ENCODE measurements around the gene S100A10. TPM values are rescaled to one million over a fixed set of nuclear protein-coding genes. Genes with fewer than 3 reads are reported as not detected.

S100A10 gene
- total RNA-seq, 1 donor from 2014 or later = 1,257 TPM

DNA sequence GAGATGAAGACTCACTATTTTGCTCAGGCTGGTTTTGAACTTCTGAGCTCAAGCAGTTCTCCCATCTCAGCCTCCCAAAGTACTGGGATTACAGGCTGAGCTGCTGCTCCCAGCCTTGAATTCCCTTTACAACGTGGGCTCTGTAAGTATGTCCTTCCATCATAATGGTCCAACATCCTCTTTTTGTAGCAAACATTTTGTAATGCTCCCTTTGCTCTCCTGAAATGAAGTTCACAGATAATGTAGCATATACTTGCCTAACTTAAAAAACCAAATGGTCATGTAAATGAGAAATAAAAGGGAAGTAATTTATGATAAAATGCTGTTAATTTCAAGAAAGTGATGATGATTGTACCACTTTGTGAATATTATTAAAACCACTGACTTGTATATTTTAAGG lies 53.9 kb downstream of the S100A10 start:
- DNase-seq (ENCODE audit: low read depth) (no peak), FAIRE-seq (no peak)
- Mint-ChIP-seq H3K4me3 (ENCODE audit: unreplicated experiment) (no peak overlapping the region), H3K4me1 (ENCODE audit: low read depth, unreplicated experiment) (peaks cover 20% of the 10 kb centered on the region), H3K36me3 (ENCODE audit: low read depth, unreplicated experiment) (no peaks in the 10 kb centered on the region), H3K27me3 (ENCODE audit: low read depth, unreplicated experiment) (no peaks in the 10 kb centered on the region), H3K27ac (ENCODE audit: unreplicated experiment) (no peak overlapping the region), H3K9me3 (ENCODE audit: unreplicated experiment) (no peaks in the 10 kb centered on the region)
- H2AFZ ChIP-seq (ENCODE audit: low read depth, low read length) = no peak overlapping the region
- H3K4me3 ChIP-seq (ENCODE audit: insufficient read depth, low read depth, low read length) = no peak overlapping the region
- no peaks in the 10 kb centered on the region for H3K36me3 ChIP-seq (ENCODE audit: insufficient read depth, low read length)
- no peaks in the 10 kb centered on the region for H3K79me2 ChIP-seq (ENCODE audit: insufficient read depth, low read length)
- TF ChIP-seq EZH2 (IDR thresholded peaks at IDR 0.05; ENCODE audit: insufficient read depth, low read length) = no peak
- TF ChIP-seq, protein P1, sequence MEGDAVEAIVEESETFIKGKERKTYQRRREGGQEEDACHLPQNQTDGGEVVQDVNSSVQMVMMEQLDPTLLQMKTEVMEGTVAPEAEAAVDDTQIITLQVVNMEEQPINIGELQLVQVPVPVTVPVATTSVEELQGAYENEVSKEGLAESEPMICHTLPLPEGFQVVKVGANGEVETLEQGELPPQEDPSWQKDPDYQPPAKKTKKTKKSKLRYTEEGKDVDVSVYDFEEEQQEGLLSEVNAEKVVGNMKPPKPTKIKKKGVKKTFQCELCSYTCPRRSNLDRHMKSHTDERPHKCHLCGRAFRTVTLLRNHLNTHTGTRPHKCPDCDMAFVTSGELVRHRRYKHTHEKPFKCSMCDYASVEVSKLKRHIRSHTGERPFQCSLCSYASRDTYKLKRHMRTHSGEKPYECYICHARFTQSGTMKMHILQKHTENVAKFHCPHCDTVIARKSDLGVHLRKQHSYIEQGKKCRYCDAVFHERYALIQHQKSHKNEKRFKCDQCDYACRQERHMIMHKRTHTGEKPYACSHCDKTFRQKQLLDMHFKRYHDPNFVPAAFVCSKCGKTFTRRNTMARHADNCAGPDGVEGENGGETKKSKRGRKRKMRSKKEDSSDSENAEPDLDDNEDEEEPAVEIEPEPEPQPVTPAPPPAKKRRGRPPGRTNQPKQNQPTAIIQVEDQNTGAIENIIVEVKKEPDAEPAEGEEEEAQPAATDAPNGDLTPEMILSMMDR (IDR thresholded peaks at IDR 0.05; ENCODE audit: insufficient read depth, low read depth, low read length) = no peak
- no peaks in the 10 kb centered on the region for H4K20me1 ChIP-seq (ENCODE audit: insufficient read depth, low read length)
- H3K4me1 ChIP-seq (ENCODE audit: insufficient read depth, low read length) = peaks cover 15% of the 10 kb centered on the region
- no peak overlapping the region for H3K9ac ChIP-seq (ENCODE audit: low read length)
- no peaks in the 10 kb centered on the region for H3K9me3 ChIP-seq (ENCODE audit: insufficient read depth, low read depth, low read length)
- no peak overlapping the region for H3K27ac ChIP-seq (ENCODE audit: low read depth, low read length)
- H3K4me2 ChIP-seq (ENCODE audit: low read length) = no peak overlapping the region
- no peaks in the 10 kb centered on the region for H3K27me3 ChIP-seq (ENCODE audit: insufficient read depth, low read length)

GRCh38 chr1:151939141-151939540 lies 54.5 kb downstream of the S100A10 start:
- H3K4me1 ChIP-seq (ENCODE audit: insufficient read depth, low read length) = peaks cover 15% of the 10 kb centered on the region
- H3K27me3 ChIP-seq (ENCODE audit: insufficient read depth, low read length) = no peaks in the 10 kb centered on the region
- H4K20me1 ChIP-seq (ENCODE audit: insufficient read depth, low read length) = no peaks in the 10 kb centered on the region
- no peak overlapping the region for H3K27ac ChIP-seq (ENCODE audit: low read depth, low read length)
- H3K9ac ChIP-seq (ENCODE audit: low read length) = no peak overlapping the region
- H3K4me3 ChIP-seq (ENCODE audit: insufficient read depth, low read depth, low read length) = no peak overlapping the region
- DNase-seq (ENCODE audit: low read depth) (no peak), FAIRE-seq (no peak)
- H2AFZ ChIP-seq (ENCODE audit: low read depth, low read length) = no peak overlapping the region
- no peaks in the 10 kb centered on the region for H3K36me3 Mint-ChIP-seq (ENCODE audit: low read depth, unreplicated experiment)
- no peaks in the 10 kb centered on the region for H3K9me3 ChIP-seq (ENCODE audit: insufficient read depth, low read depth, low read length)
- H3K4me3 Mint-ChIP-seq (ENCODE audit: unreplicated experiment) = no peak overlapping the region
- no peak overlapping the region for H3K27ac Mint-ChIP-seq (ENCODE audit: unreplicated experiment)
- no peak overlapping the region for H3K4me2 ChIP-seq (ENCODE audit: low read length)
- H3K9me3 Mint-ChIP-seq (ENCODE audit: unreplicated experiment) = no peaks in the 10 kb centered on the region
- no peak for TF ChIP-seq EZH2 (IDR thresholded peaks at IDR 0.05; ENCODE audit: insufficient read depth, low read length)
- TF ChIP-seq, protein P1 (IDR thresholded peaks at IDR 0.05; ENCODE audit: insufficient read depth, low read depth, low read length) = no peak
- H3K4me1 Mint-ChIP-seq (ENCODE audit: low read depth, unreplicated experiment) = peaks cover 21% of the 10 kb centered on the region
- H3K27me3 Mint-ChIP-seq (ENCODE audit: low read depth, unreplicated experiment) = no peaks in the 10 kb centered on the region
- H3K36me3 ChIP-seq (ENCODE audit: insufficient read depth, low read length) = no peaks in the 10 kb centered on the region
- no peaks in the 10 kb centered on the region for H3K79me2 ChIP-seq (ENCODE audit: insufficient read depth, low read length)

DNA sequence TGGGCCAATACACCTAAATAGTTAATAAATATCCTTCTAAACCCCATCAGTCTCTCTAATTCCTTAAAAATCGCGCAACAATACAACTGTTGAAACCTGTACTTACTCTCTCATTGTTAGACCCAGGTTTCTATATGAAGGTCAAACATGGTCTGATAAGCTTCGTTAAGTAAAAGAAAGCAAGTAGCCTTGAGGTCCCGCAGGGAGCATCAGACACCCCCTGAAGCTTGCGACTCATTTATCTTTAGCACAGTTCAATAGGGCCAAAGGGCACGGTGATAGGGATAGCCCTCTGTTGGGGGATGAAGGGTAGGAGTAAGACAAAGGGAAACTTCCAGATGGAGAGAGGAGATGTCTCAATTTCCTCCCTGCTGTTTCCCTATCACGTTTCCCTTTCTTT lies 57.0 kb downstream of the S100A10 start:
- H3K9ac ChIP-seq (ENCODE audit: low read length) = no peak overlapping the region
- Mint-ChIP-seq H3K27me3 (ENCODE audit: low read depth, unreplicated experiment) (no peaks in the 10 kb centered on the region), H3K9me3 (ENCODE audit: unreplicated experiment) (no peaks in the 10 kb centered on the region), H3K27ac (ENCODE audit: unreplicated experiment) (no peak overlapping the region), H3K4me3 (ENCODE audit: unreplicated experiment) (no peak overlapping the region), H3K4me1 (ENCODE audit: low read depth, unreplicated experiment) (peaks cover 21% of the 10 kb centered on the region), H3K36me3 (ENCODE audit: low read depth, unreplicated experiment) (no peaks in the 10 kb centered on the region)
- no peak for FAIRE-seq
- H3K4me1 ChIP-seq (ENCODE audit: insufficient read depth, low read length) = peaks cover 10% of the 10 kb centered on the region
- H3K27ac ChIP-seq (ENCODE audit: low read depth, low read length) = no peak overlapping the region
- no peaks in the 10 kb centered on the region for H3K79me2 ChIP-seq (ENCODE audit: insufficient read depth, low read length)
- H3K36me3 ChIP-seq (ENCODE audit: insufficient read depth, low read length) = no peaks in the 10 kb centered on the region
- no peaks in the 10 kb centered on the region for H3K9me3 ChIP-seq (ENCODE audit: insufficient read depth, low read depth, low read length)
- peaks cover 2% of the 10 kb centered on the region for H3K27me3 ChIP-seq (ENCODE audit: insufficient read depth, low read length)
- TF ChIP-seq EZH2 (IDR thresholded peaks at IDR 0.05; ENCODE audit: insufficient read depth, low read length) = no peak
- TF ChIP-seq, protein P1 (IDR thresholded peaks at IDR 0.05; ENCODE audit: insufficient read depth, low read depth, low read length) = no peak
- H3K4me3 ChIP-seq (ENCODE audit: insufficient read depth, low read depth, low read length) = no peak overlapping the region
- H3K4me2 ChIP-seq (ENCODE audit: low read length) = no peak overlapping the region
- H2AFZ ChIP-seq (ENCODE audit: low read depth, low read length) = no peak overlapping the region
- no peaks in the 10 kb centered on the region for H4K20me1 ChIP-seq (ENCODE audit: insufficient read depth, low read length)
- no peak for DNase-seq (ENCODE audit: low read depth)

Data from astrocyte (in vitro differentiated cells and primary cell).